Stimulated activated memory B cell treated with anti-CD40 and anti-IgM and Interleukin-4, amounts not matched to agents 10 μg/mL and 1 μg/mL and 100 μg/mL, for 72 hours (primary cell): ENCODE measurements around the gene ATP5PB.

ENCODE experiments used
- ATAC-seq: fragments of 150-1000 bp; cut with Tn5 transposase; 2 replicates; pipeline ENCODE4 v1.10.0; 2021
- H3K27ac Mint-ChIP-seq: one replicate; pipeline ENCODE4 v1.8.0; 2022; ENCODE audit warnings: mild to moderate bottlenecking, mixed read lengths
- H3K27me3 Mint-ChIP-seq: one replicate; pipeline ENCODE4 v1.8.0; 2022; ENCODE audit warnings: mixed read lengths
- H3K36me3 Mint-ChIP-seq: one replicate; pipeline ENCODE4 v1.8.0; 2022; ENCODE audit warnings: mixed read lengths
- H3K4me1 Mint-ChIP-seq: one replicate; pipeline ENCODE4 v1.8.0; 2022; ENCODE audit warnings: mixed read lengths
- H3K4me3 Mint-ChIP-seq: one replicate; pipeline ENCODE4 v1.8.0; 2022; ENCODE audit warnings: mild to moderate bottlenecking, moderate library complexity, mixed read lengths
- H3K9me3 Mint-ChIP-seq: one replicate; pipeline ENCODE4 v1.8.0; 2022; ENCODE audit warnings: mixed read lengths

ATP5PB gene

DNA sequence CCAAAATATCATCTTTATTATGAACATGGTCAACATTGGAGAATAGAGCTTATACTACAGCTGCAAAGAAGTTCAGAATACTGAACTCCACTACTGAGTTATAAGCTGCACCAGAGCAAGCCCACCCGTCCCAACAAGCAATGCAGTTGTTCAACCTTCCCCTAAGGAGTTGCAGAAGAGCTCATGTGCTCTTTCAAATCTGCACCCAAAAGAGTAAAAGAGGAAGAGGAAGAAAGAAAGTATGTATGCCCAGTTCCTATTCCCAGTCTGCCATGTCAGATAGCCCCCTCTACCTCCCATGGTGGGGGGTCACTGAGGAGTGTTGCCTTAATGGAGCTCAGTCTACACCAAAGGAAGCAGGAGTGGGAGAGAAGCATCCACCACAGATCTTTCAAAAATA lies 31.4 kb downstream of the ATP5PB start:
- no peak for ATAC-seq
- Mint-ChIP-seq H3K27ac (peak overlapping the region; percentile 4), H3K27me3 (no peaks in the 10 kb centered on the region), H3K4me3 (no peak overlapping the region), H3K9me3 (no peaks in the 10 kb centered on the region), H3K4me1 (peaks cover 44% of the 10 kb centered on the region), H3K36me3 (peaks cover 12% of the 10 kb centered on the region)

DNA sequence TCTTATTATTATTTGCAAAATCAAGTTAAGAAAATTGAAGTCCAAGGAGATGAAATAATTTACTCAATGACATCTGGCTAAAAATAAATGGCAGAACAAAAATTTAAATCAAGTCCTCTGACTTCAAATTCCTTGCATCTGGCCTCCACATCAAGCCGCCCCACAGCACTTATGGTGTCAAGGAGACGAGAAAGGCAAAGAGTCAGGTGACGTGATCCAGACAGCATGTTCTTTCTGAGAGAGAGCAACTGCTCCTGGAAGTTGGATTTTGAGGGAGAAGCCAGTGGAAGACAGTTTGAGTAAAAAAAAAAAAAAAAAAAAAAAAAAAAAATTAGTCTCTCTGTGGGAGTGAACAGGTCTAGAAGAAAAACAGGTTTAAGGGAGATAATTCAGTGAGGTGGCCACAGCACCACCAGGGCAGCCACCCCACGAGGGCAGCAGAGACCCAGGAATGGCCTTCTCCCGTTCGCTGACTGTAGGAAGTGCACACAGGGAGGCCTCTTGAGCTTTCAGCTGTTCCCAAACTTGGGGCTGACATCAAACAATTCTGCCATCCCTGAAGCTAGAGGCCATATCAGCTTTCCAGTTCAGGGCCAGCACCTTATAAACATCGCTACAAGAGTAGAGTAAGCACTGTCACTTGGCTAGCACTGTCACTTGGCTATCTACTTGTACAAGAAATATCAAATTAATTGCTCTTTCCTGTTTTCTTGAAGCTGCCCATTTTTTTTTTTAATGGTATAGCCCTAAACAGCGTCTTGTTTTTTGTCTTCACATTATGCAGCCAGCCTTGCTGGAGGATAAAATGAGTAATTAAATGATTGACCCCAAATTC lies 32.3 kb downstream of the ATP5PB start:
- H3K4me3 Mint-ChIP-seq: no peak overlapping the region
- peak; percentile 73 for ATAC-seq
- H3K9me3 Mint-ChIP-seq: no peaks in the 10 kb centered on the region
- H3K27ac Mint-ChIP-seq: peak overlapping the region; percentile 13
- H3K4me1 Mint-ChIP-seq: peaks cover 35% of the 10 kb centered on the region
- no peaks in the 10 kb centered on the region for H3K27me3 Mint-ChIP-seq
- H3K36me3 Mint-ChIP-seq: peaks cover 12% of the 10 kb centered on the region

DNA sequence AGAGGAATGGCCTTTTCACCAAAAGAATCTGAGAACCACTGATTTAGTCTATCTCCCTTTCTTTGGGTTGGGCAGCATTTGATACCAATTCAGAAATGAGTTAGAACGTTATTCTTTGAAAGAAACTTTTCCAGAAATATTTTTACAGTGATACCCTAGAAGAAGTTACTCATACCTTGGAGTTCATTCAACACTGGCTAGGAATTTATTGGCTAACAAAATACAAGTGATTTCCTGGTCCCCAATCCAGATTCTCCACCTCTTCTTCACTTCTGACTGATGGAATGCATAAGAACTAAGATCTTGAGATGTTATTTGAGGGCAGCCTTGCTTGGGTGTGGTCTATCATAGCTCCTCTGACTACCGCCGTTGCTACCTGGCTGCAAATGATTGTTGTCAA lies 33.9 kb downstream of the ATP5PB start:
- H3K36me3 Mint-ChIP-seq: peaks cover 4% of the 10 kb centered on the region
- no peaks in the 10 kb centered on the region for H3K27me3 Mint-ChIP-seq
- peak overlapping the region; percentile 54 for H3K27ac Mint-ChIP-seq
- no peak for ATAC-seq
- H3K4me1 Mint-ChIP-seq: peaks cover 19% of the 10 kb centered on the region
- no peak overlapping the region for H3K4me3 Mint-ChIP-seq
- H3K9me3 Mint-ChIP-seq: no peaks in the 10 kb centered on the region

DNA sequence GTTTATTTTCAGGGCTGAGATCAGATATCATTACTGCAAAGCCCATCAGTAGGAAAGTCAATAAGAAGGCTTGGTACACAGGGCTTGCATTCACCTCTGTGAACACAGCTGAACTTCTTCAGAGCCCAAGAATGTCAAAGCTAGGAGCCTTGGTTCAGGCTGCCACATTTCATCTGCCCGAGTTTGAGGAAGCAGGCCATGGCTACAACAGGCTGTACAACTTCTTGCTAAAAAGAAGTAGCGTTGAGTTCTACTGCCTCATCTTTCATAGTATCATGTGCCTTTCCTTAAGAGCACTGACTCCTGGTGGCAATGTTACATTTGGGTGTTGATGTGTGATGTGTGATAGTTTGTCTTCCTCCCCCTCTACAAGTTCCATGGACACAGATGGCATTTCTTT lies 34.6 kb downstream of the ATP5PB start:
- Mint-ChIP-seq H3K27me3 (no peaks in the 10 kb centered on the region), H3K36me3 (no peaks in the 10 kb centered on the region), H3K4me1 (peaks cover 13% of the 10 kb centered on the region), H3K9me3 (no peaks in the 10 kb centered on the region), H3K27ac (peak overlapping the region; percentile 54), H3K4me3 (no peak overlapping the region)
- ATAC-seq: no peak

DNA sequence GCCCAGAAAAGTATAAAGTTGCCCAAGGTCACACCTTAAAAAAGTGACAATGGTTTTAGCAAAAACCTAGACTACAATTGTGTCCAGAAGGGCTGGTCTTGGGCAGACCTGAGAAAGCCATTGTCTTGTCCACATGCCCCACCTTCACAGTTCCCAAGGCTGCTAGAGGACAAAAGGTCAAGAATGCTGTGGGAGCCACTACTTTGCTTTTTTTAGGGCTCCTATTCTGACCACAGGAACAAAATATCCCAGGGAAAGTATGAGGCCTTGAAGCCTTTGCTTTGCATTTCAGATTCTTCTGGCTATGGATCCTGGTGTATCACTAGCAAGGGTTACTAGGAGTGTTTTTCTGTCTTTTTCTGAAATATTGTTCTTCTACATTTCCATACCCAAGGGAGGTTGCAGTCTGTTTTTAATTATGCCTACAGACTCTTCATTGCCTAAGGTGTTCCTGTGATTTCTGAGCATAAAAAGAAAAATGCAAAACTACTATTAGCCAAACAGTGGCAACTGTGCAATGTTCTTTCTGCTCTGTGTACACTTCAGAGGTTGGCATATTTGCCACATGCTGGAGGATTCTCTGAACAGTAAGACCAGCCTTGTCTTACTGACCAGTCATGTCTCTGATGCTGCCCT lies 35.2 kb downstream of the ATP5PB start:
- ATAC-seq: no peak
- no peak overlapping the region for H3K27ac Mint-ChIP-seq
- H3K36me3 Mint-ChIP-seq: no peaks in the 10 kb centered on the region
- peaks cover 13% of the 10 kb centered on the region for H3K4me1 Mint-ChIP-seq
- H3K9me3 Mint-ChIP-seq: no peaks in the 10 kb centered on the region
- no peaks in the 10 kb centered on the region for H3K27me3 Mint-ChIP-seq
- H3K4me3 Mint-ChIP-seq: no peak overlapping the region

DNA sequence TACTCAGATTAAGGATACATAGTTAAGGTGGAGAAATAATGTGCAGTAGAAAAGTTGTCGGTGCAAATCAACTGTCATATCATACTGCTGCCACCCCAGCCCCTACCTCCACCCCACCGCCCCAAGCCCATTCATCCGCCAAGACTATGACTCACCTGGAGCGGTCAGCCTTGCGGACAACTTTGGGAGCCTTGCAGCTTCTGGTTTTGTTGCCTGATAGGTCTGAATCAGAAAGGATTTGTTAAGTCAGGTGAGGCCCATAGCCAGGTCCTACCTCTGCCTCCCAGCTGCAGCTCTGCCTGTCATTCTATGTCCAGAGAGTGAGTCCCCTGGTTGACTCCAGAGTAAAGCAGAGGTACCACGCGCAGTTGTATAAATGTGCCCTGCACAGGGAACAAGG lies 37.2 kb downstream of the ATP5PB start:
- ATAC-seq: no peak
- Mint-ChIP-seq H3K27me3 (no peaks in the 10 kb centered on the region), H3K4me3 (no peak overlapping the region), H3K4me1 (peaks cover 10% of the 10 kb centered on the region), H3K9me3 (no peaks in the 10 kb centered on the region), H3K27ac (no peak overlapping the region), H3K36me3 (no peaks in the 10 kb centered on the region)

DNA sequence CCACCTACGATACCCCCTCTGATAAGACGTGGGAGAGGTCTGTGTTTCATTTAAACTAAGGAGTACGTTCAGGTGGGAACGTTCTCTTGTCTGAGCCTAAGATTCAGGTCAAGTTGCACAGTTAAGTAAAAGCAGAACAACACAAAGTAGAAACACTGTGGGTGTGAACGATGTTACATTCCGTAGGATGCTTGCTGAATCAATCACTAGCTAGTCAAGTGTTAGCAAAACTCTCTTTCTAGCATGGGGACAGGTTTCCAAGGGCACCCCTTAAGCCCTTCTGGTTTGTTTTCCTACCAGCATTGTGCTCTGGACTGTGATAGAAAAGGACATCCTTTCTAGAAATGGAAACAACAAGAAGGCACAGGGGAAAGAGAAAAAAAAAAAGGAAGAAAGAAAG lies 37.9 kb downstream of the ATP5PB start:
- no peaks in the 10 kb centered on the region for H3K36me3 Mint-ChIP-seq
- no peaks in the 10 kb centered on the region for H3K9me3 Mint-ChIP-seq
- ATAC-seq: no peak
- no peak overlapping the region for H3K4me3 Mint-ChIP-seq
- peaks cover 10% of the 10 kb centered on the region for H3K4me1 Mint-ChIP-seq
- no peak overlapping the region for H3K27ac Mint-ChIP-seq
- no peaks in the 10 kb centered on the region for H3K27me3 Mint-ChIP-seq

DNA sequence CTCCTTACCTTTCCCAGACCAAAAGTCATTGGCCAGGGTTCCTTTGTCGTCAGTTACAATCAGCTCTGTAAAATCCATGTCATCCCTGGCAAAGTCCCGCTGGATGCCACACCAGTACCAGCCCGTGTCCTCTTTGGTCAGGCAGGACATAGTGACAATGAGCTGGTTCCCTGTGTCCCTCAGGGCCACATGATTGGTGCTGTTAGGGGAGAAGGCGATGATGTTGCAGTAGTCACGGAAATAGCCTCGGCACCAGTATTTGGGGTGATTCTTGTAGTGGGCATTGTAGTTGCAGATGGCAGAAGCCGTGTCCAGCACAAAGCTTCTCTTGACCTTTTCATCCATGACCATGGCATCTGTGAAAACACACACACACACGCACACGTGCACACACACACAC lies 39.4 kb downstream of the ATP5PB start:
- Mint-ChIP-seq H3K9me3 (no peaks in the 10 kb centered on the region), H3K4me1 (peaks cover 5% of the 10 kb centered on the region), H3K27ac (peak overlapping the region; percentile 6), H3K36me3 (no peaks in the 10 kb centered on the region), H3K27me3 (no peaks in the 10 kb centered on the region), H3K4me3 (no peak overlapping the region)
- no peak for ATAC-seq

DNA sequence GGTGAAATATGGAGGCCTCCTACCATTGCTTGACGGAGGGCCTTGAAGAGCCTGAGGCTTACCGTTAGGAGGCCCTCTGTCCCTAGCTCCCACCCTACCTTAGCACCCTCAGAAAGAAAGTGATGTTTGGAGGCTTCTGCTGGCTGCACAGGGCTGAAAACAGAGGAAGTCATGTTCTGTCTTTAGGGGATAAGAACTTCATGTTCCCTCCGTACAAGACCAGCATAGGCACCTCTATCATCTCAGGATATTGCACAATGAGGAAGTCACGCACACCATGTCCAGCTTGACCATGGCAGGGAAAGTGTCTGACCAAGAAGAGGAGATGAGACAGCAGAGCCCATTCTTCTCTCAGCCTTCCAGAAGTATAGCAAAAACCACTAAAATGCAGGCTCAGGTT lies 40.3 kb downstream of the ATP5PB start:
- ATAC-seq: no peak

DNA sequence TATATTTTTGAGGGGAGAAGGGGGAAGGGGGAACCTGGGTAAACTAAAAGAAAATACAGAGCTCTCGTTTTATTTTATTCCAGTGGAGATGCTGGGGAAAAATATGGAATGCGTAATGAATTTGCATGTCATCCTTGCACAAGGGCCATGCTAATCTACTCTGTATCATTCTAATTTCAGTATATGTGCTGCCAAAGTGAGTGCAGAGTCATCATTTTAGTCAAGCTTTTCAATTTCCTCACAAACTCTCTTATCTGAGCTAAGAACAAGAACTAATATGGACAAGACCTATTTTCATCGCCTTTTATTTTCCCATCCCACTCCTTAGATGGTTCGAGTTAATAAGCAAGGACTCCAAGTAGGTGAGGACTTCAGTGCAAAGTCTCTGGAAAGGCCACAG lies 41.0 kb downstream of the ATP5PB start:
- no peaks in the 10 kb centered on the region for H3K36me3 Mint-ChIP-seq
- H3K27ac Mint-ChIP-seq: no peak overlapping the region
- H3K4me1 Mint-ChIP-seq: peaks cover 5% of the 10 kb centered on the region
- no peak overlapping the region for H3K4me3 Mint-ChIP-seq
- no peak for ATAC-seq
- H3K27me3 Mint-ChIP-seq: no peaks in the 10 kb centered on the region
- no peaks in the 10 kb centered on the region for H3K9me3 Mint-ChIP-seq

More for the DNA sequence above, 40.3 kb downstream of the ATP5PB start:
- Mint-ChIP-seq H3K27me3 (no peaks in the 10 kb centered on the region), H3K27ac (no peak overlapping the region), H3K36me3 (no peaks in the 10 kb centered on the region), H3K9me3 (no peaks in the 10 kb centered on the region), H3K4me3 (no peak overlapping the region), H3K4me1 (peaks cover 5% of the 10 kb centered on the region)

DNA sequence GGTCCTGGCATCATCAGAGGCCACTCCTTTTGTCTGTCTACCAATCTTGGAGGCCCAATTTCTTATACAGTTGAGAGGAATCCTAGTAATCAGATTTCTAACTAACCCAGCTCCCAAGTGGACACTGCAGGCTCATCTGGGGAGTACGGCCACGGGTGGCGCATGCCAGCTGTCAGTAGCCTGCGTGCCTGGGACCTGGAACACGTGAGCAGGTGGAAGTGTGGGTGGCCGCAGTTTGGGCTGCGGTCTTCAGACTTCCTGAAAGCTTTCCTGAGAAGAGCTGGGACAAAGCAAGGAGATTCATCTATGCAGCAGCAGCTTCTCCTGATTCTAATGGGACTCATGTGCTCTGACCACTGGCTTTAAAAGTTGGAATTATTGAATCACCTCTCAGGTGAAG lies 41.8 kb downstream of the ATP5PB start:
- no peak overlapping the region for H3K4me3 Mint-ChIP-seq
- H3K27me3 Mint-ChIP-seq: no peaks in the 10 kb centered on the region
- no peak for ATAC-seq
- no peak overlapping the region for H3K27ac Mint-ChIP-seq
- peaks cover 5% of the 10 kb centered on the region for H3K4me1 Mint-ChIP-seq
- H3K36me3 Mint-ChIP-seq: no peaks in the 10 kb centered on the region
- peaks cover 3% of the 10 kb centered on the region for H3K9me3 Mint-ChIP-seq

DNA sequence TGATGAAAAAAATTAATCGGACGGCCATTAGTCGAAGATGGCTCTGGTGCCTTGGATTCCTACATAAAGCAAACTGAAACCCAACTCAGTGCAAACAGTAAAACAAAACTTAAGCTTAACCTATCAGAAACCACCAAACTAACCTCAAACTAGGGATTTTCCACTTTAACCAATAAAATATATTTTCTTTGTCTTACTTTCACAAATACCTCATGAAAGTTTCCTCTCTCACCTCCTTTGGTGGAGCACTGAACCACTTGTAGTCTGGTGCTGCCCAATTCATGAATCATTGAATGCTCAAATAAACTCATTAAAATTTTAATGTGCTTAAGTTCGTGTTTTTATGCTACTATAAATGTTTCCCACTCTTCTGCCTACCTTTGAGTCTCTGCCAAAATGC lies 47.1 kb downstream of the ATP5PB start:
- Mint-ChIP-seq H3K4me3 (no peak overlapping the region), H3K36me3 (peaks cover 6% of the 10 kb centered on the region), H3K9me3 (peaks cover 9% of the 10 kb centered on the region), H3K27ac (peak overlapping the region; percentile 53), H3K4me1 (peaks cover 19% of the 10 kb centered on the region), H3K27me3 (no peaks in the 10 kb centered on the region)
- ATAC-seq: no peak

DNA sequence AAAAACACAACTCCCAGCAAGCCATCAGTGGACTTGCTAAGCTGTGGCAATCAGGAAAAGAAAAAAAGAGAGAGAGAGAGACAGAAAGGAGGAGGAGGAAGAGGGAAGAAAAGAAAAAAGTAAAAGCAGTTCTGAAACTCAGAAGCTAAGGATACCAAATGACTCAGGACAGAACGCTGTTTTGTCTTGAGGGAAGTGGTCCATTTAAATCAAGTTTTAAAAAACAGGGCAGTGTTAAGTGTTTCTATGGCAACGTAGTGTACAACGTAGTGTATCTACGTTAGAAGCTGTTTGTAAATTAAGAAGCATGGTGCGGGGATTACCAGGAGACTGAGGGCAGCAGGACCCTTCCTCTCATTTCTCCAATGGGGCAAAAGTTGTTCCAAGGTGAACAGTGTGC lies 48.3 kb downstream of the ATP5PB start:
- Mint-ChIP-seq H3K27ac (peak overlapping the region; percentile 53), H3K4me3 (no peak overlapping the region), H3K9me3 (peaks cover 9% of the 10 kb centered on the region), H3K4me1 (peaks cover 20% of the 10 kb centered on the region), H3K36me3 (peaks cover 6% of the 10 kb centered on the region), H3K27me3 (no peaks in the 10 kb centered on the region)
- peak; percentile 74 for ATAC-seq

DNA sequence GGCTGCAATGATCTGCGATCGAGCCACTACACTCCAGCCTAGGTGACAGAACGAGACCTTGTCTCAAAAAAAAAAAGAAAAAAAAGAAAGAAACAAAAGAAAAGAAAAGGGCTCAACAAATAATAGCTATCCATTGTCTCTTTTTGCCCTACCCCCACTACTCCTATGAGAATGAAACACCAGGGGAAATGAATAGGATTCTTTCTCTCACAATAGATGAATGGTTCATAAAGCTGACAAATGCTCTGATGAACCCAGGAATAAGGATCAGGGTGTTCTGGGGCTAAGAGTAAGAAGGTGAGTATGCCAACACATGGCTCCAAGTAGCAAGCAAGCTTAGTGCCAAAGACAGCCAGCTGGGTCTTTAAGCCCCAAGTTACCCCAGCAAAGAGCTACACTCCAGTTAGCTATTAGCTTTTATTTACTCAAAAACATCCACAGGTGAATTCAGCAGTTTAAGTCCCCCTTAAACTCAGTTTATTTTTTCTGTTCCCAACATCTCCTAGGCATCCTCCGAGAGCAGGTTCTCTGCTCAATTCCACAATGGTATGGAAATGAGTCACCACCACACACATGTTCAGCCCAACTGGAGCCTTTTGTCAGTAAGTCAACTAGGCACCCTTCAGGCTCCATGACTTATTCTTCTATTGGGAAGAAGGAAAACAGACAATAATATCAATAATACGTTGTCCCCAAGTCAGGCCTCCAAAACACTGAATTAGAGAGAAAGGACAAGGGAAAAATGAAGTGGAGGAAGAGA lies 49.9 kb downstream of the ATP5PB start:
- peaks cover 35% of the 10 kb centered on the region for H3K4me1 Mint-ChIP-seq
- peaks cover 6% of the 10 kb centered on the region for H3K36me3 Mint-ChIP-seq
- no peak overlapping the region for H3K27ac Mint-ChIP-seq
- no peak for ATAC-seq
- H3K4me3 Mint-ChIP-seq: no peak overlapping the region
- H3K27me3 Mint-ChIP-seq: no peaks in the 10 kb centered on the region
- H3K9me3 Mint-ChIP-seq: peaks cover 9% of the 10 kb centered on the region

DNA sequence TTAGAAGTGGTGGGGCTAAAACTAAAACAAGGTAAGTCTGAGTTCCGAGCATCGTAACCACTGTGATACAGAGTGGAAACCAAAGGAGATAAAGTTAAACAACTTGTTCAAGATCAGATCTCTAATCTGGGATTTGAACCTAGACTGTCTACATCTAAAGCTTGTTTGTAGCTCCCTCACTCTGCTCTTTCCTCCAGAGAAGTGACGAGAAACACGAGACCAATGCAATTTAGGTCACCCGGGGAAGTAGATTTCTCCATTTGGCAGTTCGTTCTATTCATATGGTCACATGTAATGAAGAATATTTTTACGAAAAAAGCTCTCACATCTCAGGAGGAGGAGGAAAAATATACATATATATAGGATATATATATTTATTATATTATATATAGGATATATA lies 52.4 kb downstream of the ATP5PB start:
- Mint-ChIP-seq H3K9me3 (peaks cover under 1% of the 10 kb centered on the region), H3K36me3 (peaks cover 2% of the 10 kb centered on the region), H3K4me3 (no peak overlapping the region), H3K27ac (no peak overlapping the region), H3K4me1 (peaks cover 58% of the 10 kb centered on the region), H3K27me3 (no peaks in the 10 kb centered on the region)
- ATAC-seq: no peak
